Activated CD8-positive, alpha-beta memory T cell treated with anti-CD3 and anti-CD28 coated beads, Interleukin-2, amount 50 U/mL, for 4 hours (primary cell): ENCODE results near the gene OGFOD3.
"Not testable (repeated sequence)": the region's sequence is repeated elsewhere in the genome, so short reads cannot be mapped to it uniquely, and the experiment has no call there.

Experiments
- DNase-seq: peaks from one replicate; pipeline ENCODE4 v3.0.0-alpha.2; 2020

The OGFOD3 gene

GRCh38 chr17:82349287-82349701 is 69.1 kb downstream of the OGFOD3 start:
- no peak for DNase-seq

- DNase-seq, result no peak
Measured at GRCh38 chr17:82348866-82349265, 69.5 kb downstream of the OGFOD3 start.

GRCh38 chr17:82348434-82348833 is 70.0 kb downstream of the OGFOD3 start:
- DNase-seq, result no peak

DNA sequence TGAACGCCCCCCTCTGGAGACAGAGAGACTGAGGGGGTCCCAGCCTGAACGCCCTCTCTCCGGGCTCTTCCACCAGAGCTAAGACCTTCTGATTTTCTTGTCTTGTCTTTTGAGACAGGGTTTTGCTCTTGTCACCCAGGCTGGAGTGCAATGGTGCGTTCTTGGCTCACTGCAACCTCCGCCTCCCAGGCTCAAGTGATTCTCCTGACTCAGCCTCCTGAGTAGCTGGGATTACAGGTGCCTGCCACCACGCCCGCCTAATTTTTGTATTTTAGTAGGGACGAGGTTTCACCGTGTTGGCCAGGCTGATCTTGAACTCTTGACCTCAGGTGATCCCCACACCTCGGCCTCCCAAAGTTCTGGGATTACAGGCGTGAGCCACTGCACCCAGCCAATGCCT is 70.4 kb downstream of the OGFOD3 start:
- not testable (repeated sequence) for DNase-seq

DNA sequence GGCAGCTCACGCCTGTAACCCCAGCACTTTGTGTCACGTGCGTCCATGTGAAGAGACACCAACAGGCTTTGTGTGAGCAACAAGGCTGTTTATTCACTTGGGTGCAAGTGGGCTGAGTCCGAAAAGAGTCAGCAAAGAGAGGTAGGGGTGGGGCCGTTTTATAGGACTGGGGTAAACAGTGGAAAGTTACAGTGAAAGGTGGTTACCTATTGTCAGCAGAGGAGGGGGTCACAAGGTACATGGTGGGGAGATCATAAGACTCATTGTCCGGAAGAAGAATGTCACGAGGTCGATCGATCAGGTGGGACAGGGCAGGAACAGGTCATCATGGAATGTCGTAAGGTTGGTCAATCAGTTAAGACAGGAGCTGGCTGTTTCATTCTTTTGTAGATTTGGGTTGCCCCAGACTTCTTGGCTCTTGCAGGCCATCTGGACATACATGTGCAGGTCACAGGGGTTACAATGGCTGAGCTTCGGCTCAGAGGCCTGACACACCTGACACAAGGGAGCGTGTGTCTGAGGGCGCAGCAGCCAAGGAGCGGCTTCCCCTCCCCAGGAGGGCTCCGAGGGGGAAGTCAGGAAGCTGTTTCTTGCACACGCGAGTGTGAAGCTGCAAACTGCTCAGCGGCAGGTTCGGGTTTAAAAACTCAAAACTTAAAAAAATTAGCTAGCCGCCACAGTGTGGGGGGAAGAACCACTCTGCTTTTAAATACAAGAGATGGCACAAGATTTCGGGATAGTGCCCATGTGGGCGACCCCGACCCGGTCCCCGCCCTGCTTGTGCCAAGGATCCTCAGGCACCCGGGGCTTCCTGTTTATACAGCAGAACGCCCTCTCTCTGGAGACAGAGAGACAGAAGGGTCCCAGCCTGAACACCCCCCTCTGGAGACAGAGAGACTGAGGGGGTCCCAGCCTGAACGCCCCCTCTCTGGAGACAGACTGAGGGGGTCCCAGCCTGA is 71.8 kb downstream of the OGFOD3 start:
- DNase-seq, result no peak

GRCh38 chr17:82345151-82345976 is 73.0 kb downstream of the OGFOD3 start:
- no peak for DNase-seq

GRCh38 chr17:82344175-82344907 is 74.0 kb downstream of the OGFOD3 start:
- no peak for DNase-seq

DNA sequence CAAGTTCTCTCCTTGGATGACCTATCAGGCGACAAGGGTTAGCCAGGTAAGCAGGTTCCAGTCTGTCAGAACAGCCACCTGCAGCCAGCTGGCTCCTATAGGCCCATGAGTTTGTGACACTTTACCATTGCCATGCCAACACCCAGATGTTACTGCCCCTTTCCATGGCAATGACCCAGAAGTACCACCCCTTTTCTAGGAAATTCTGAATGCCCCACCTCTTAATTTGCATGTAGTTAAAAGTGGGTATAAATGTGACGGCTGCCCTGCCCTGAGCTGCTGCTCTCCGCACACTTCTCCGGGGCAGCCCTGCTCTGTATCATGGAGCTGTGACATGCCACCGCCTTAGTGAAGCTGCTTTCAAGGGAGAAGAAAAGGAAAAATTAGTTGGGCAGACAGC is 74.8 kb downstream of the OGFOD3 start:
- no peak for DNase-seq

DNA sequence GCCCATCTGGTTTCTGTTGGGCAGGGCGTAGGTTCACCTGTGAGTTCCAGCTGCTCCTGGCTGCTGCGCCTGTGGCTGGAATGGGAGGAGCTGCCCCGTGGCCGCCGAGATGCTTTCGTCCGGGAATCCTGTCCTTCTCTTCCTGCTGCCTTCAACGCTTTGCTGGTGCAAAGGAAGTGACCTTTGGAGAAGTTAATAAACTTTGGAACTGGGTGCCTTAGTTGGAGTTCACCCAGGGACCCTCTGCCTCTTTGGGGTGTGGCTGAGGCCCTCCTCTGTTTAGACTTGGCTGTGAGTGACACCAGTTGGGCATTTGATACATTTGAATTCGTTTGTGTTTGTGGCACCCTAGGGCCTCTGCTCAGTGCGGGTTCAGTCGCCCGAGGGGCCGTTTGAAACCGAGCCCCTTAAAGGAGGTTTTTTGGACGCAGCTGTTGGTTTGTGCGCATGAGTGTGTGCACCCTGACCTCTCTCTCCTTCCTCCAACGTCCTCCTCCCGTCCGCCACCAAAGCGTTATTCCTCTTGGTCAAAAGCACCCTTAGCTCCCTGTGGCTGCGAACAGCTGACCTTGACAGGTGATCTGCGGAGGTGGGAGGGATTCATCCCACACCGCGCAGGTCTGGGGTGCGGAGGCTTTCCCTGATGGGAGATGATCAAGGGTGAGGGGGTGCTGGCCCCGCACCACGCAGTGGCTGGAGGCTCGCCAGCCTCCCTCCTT is 75.9 kb downstream of the OGFOD3 start:
- DNase-seq, result no peak

GRCh38 chr17:82339634-82340580 is 78.5 kb downstream of the OGFOD3 start:
- no peak for DNase-seq
